Right lobe of liver (tissue), 4 donors: Measurements from ENCODE around the gene SAG.

Source experiments
- POLR2A ChIP-seq: fragments of 450-650 bp; IDR thresholded peaks from one replicate; pipeline ENCODE4 v1.6.1; 2017; ENCODE audit warnings: antibody characterized with exemption, mild to moderate bottlenecking
- TF ChIP-seq, protein P1 (sequence below), 4 donors: fragments of 200-600 bp in 3 of 4; fragments of 450-650 bp in 1 of 4; IDR thresholded peaks; one replicate each; pipeline versions ENCODE4 v1.5.1 to v1.8.0; 2016 to 2022; ENCODE audit warnings: antibody characterized with exemption in 4 of 4, mild to moderate bottlenecking in 2 of 4
- donor health status: DM: no; HTN: no; CAD: no.
- donor health status: DM: no; HTN: no; CAD: no.
- donor health status: DM: no; HTN: yes; CAD: no.

- TF ChIP-seq, protein P1, sequence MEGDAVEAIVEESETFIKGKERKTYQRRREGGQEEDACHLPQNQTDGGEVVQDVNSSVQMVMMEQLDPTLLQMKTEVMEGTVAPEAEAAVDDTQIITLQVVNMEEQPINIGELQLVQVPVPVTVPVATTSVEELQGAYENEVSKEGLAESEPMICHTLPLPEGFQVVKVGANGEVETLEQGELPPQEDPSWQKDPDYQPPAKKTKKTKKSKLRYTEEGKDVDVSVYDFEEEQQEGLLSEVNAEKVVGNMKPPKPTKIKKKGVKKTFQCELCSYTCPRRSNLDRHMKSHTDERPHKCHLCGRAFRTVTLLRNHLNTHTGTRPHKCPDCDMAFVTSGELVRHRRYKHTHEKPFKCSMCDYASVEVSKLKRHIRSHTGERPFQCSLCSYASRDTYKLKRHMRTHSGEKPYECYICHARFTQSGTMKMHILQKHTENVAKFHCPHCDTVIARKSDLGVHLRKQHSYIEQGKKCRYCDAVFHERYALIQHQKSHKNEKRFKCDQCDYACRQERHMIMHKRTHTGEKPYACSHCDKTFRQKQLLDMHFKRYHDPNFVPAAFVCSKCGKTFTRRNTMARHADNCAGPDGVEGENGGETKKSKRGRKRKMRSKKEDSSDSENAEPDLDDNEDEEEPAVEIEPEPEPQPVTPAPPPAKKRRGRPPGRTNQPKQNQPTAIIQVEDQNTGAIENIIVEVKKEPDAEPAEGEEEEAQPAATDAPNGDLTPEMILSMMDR (IDR thresholded peaks at IDR 0.05) = no peak
- no peak for TF ChIP-seq POLR2A
Measured at GRCh38 chr2:233289648-233290047, 18.0 kb upstream of the SAG start.
